A673 (cell line): ENCODE results near the gene PCBP4.

Experiments used
- EZH2 ChIP-seq: fragments of 200-600 bp; sonication (generic); IDR thresholded peaks from 2 replicates; pipeline ENCODE4 v1.6.1; 2017; ENCODE audit warnings: borderline replicate concordance, low read depth, mild to moderate bottlenecking, mixed read lengths, antibody characterized with exemption, low read length; ENCODE audit not compliant: poor library complexity, severe bottlenecking
- TF ChIP-seq, protein P1 (sequence below): fragments of 300-800, 200-600 bp; sonication (generic); conservative IDR thresholded peaks from 2 replicates; pipeline ENCODE4 v1.5.1; 2017; ENCODE audit warnings: low read depth, mild to moderate bottlenecking, antibody characterized with exemption, low read length, moderate library complexity, mixed read lengths

DNA sequence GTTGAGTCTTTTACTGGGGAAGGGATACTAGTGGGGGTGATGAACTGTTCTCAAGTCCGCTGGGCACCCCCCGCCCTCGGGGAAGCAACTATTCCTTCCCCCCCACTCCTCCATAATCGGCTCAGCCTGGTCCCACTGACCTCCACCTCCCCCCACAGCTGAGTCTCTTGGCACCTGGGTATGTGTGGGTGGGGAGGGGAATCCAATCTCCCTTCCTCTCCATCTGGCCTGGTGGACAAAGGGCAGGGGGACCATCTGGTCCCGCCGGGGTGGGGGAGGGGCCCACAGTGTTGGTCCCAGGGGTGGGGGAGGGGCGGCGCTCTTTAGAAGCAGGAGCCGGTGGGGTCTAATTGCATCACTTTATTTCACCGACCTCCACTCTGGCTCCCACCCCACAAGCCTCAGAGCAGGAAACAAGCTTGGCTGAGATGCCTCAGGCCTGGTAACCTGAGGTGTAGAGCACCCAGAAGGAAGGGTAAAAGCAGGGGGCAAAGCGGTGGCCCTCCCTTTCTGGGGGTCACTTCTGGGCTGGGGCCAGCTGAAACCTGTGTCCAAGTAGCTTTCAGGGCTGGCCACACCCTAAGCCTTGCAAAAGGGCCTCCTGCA, 1.0 kb upstream of the PCBP4 start:
- TF ChIP-seq, protein P1, sequence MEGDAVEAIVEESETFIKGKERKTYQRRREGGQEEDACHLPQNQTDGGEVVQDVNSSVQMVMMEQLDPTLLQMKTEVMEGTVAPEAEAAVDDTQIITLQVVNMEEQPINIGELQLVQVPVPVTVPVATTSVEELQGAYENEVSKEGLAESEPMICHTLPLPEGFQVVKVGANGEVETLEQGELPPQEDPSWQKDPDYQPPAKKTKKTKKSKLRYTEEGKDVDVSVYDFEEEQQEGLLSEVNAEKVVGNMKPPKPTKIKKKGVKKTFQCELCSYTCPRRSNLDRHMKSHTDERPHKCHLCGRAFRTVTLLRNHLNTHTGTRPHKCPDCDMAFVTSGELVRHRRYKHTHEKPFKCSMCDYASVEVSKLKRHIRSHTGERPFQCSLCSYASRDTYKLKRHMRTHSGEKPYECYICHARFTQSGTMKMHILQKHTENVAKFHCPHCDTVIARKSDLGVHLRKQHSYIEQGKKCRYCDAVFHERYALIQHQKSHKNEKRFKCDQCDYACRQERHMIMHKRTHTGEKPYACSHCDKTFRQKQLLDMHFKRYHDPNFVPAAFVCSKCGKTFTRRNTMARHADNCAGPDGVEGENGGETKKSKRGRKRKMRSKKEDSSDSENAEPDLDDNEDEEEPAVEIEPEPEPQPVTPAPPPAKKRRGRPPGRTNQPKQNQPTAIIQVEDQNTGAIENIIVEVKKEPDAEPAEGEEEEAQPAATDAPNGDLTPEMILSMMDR = no peak
- no peak for TF ChIP-seq EZH2
